ENCODE data around the gene PRMT2. TPM values are rescaled to one million over a fixed set of nuclear protein-coding genes. Genes with fewer than 3 reads are reported as not detected.

The PRMT2 gene
- 176 and 206 TPM in 2 replicates for total RNA-seq

DNA sequence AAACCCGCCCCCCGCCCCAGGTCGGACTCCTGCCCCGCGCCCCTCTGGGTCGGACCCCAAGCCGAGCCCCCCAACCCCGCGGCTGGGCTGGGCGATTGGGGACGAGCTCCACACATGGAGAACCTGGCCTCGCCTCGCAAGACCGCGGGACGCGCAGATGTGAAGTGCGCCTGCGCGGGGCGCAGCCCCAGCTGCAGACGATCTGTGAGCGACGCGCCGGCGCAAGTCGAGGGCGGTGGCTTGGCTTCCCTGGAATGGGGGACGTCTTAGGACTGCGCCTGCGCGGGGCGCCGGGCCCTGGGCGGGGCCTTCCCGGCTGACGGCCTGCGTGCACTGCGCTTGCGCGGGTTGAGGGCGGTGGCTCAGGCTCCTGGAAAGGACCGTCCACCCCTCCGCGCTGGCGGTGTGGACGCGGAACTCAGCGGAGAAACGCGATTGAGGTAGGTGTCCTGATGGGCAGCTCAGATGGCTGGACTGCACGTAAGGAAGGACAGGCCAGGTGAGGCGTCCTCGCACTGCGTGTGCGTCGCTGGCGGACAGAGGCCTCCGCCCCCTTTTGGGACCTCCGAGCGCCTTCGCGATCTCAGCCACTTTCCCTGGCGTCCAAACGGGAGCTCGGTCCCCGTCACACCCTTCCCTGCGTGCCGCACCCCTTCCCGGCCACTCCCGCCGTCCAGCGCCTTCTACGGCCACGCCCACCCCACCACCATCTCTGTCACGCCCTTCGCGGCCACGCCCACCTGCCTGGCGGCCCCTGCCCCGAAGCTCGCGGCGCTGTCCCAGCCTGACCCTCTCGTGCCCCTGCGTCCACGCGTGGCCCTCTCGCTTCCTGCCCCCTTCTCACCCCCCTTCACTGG, at the start of gene PRMT2:
PRMT2 (plus strand) TSS at position 351 of the 857 bp plus-strand sequence. CDS start 1,278 bp downstream, outside the sequence.

DNA sequence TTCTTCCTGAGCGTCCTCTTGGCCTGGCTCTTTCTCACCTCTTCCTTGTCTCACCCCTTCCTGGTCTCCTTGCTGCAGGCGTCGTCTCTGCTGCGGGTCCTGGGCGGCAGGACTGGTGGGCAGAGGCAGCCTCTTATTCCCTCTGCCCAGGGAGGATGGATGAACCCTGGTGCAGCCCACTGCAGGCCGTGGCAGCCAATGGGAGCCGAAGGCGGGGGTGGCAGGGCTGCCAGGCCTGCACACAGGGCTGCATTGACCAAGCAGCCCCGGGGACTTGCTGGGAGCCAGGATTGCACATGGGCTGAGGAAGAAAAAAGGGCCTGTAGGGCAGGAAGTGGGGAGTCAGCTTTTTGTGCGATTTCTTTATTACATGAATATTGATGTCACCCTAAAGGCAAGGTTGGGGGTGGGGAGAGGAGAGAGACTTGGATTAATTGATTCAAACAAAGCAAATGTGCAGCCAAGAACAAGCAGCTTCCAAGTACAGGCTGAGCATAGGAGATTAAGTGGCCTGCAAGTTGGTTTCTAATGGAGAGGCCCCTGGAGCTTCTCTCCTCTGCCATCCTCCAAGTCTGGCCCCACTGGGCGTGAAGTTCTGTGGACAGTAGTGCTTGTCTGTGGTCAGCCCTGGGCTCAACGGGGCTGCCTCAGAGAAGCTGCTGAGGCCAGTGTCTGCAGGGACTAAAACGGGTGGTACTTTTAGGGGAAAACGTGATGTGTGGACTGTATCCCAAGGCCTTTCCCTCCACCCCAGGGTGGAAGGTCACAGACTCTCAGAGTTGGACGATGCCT, 30.3 kb upstream of the PRMT2 start, which contains the start of gene S100B:
S100B (minus strand) TSS at position 108 of the 792 bp plus-strand sequence. CDS start 2,667 bp downstream, outside the sequence.

Other genes with a start within 250 kb of the PRMT2 start
- 22.4 and 24.7 TPM in 2 replicates for gene DIP2A, start 176.8 kb upstream of the PRMT2 start, total RNA-seq
- not detected in 2 replicates for gene S100B, start 30.6 kb upstream of the PRMT2 start, total RNA-seq

Measured in bronchial smooth muscle cell (primary cell).